ENCODE data around the gene PRR13.

DNA sequence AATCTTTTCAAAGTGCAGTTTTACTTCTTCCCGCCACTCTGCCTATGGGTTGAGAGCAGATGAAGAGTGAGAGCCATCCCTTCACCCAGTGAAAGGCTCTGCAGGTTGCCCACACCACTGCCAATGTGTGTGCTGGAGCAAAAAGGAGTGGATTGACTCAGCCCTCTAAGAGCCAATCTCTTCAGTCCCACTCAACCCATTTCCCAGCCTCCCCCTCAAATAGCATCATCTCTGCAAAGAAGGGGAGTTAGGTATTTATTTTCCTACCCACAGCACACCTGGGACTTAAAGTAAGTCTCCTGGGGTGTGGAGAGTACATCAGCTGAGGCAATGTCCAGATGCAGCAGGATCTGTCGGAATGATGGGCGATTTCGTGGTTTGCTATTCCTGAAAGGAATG is 42.4 kb downstream of the PRR13 start:
- TF ChIP-seq TAF1 (IDR thresholded peaks at IDR 0.05; ENCODE audit: low read depth, low read length) (no peak), POLR2AphosphoS5 (IDR thresholded peaks at IDR 0.05; ENCODE audit: low read depth, low read length) (no peak)

Data from GM12891 (cell line).